Lower leg skin (tissue), 4 donors: ENCODE results near the gene SMIM13. TPM values are rescaled to one million over a fixed set of nuclear protein-coding genes. Genes with fewer than 3 reads are reported as not detected.

ENCODE experiments used
- DNase-seq, 2 donors: peaks; one replicate each; pipeline ENCODE4 v3.0.0-alpha.2; 2019; ENCODE audit warnings: low spot score in 2 of 2
- H3K4me3 ChIP-seq: fragments of 200-600 bp; sonication (generic); 2 replicates; pipeline ENCODE4 v1.5.1; 2017; ENCODE audit warnings: mild to moderate bottlenecking, low read depth; ENCODE audit not compliant: poor library complexity, severe bottlenecking
- POLR2A ChIP-seq, 2 donors: fragments of 450-650 bp; IDR thresholded peaks; one replicate each; pipeline ENCODE4 v1.6.1; 2016 to 2017; ENCODE audit warnings: antibody characterized with exemption in 2 of 2, mild to moderate bottlenecking in 1 of 2, moderate library complexity in 1 of 2
- WGBS, 2 donors: methylation state at CpG; one replicate each; pipeline ENCODE4 v1.1.5; 2018; 5-methylcytosine and 5-hydroxymethylcytosine counted together
- intact Hi-C: fragments of 100-400 bp; cut with DNase I; formaldehyde crosslinking; loops from one replicate; pipeline ENCODE4 v1.15.0; 2023; ENCODE audit warnings: low total_unique reads
- total RNA-seq, 4 donors: library from RNA; depleted of rRNA; stranded (reverse); fragments of >200 nt; gene quantifications; one replicate each; pipeline ENCODE4 v1.1.0, GENCODE V29; 2016
- TF ChIP-seq, protein P1 (sequence below), 3 donors: fragments of 450-650 bp; IDR thresholded peaks; one replicate each; pipeline ENCODE4 v1.5.1; 2016; ENCODE audit warnings: antibody characterized with exemption in 3 of 3, mild to moderate bottlenecking in 3 of 3, moderate library complexity in 2 of 3

The SMIM13 gene
- total RNA-seq, 4 donors from 2014 or later, result 7.6 to 13.9 (median 10.2) TPM

DNA sequence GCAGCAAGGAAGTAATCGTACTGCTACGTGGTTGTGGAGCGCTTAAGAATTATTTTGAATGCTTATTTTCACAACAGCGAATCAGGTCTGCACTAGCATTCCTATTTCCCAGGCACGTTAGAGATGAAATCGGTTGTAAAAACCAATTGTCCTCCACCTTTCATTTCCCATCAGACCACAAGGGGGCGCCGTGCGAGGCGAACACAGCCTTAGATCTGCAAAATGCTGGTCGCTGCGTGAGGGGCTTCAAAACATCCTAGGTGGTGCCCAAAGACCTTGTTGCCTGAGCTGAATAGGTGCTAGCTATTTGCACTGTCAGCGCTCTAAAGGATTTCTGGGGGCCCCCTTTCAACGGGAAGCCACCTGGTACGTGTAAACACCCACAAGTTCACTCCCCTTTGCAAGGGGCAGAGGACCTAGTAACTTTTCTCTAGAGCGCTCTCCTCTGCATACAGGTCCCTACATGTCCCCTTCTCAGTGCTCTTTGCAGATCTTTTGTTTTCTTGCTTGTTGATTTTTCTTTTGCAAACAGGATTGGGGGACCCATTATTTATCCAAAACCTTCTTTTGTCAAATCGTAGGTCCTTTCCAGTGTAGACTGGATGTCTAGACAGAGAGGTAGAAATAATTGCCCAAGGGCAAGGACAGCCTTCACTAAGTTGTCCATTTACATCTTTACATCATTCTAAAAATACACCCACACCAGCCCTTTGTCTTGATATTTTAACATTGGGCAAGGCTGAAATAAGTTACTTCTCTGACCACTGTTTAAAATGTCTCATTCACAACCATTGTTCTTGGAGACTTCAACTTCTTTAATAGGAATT, 79.1 kb downstream of the SMIM13 start:
- DNase-seq, result peak; percentile 34 to 91
- WGBS, 2 donors, result 30% methylated on average over 17 of the region's 17 CpGs
- TF ChIP-seq POLR2A (IDR thresholded peaks at IDR 0.05), result no peak
- TF ChIP-seq, protein P1, sequence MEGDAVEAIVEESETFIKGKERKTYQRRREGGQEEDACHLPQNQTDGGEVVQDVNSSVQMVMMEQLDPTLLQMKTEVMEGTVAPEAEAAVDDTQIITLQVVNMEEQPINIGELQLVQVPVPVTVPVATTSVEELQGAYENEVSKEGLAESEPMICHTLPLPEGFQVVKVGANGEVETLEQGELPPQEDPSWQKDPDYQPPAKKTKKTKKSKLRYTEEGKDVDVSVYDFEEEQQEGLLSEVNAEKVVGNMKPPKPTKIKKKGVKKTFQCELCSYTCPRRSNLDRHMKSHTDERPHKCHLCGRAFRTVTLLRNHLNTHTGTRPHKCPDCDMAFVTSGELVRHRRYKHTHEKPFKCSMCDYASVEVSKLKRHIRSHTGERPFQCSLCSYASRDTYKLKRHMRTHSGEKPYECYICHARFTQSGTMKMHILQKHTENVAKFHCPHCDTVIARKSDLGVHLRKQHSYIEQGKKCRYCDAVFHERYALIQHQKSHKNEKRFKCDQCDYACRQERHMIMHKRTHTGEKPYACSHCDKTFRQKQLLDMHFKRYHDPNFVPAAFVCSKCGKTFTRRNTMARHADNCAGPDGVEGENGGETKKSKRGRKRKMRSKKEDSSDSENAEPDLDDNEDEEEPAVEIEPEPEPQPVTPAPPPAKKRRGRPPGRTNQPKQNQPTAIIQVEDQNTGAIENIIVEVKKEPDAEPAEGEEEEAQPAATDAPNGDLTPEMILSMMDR (IDR thresholded peaks at IDR 0.05), result peak in 1 of 3 donors; percentile 36
- intact Hi-C loops, result no loop called here
- H3K4me3 ChIP-seq, result no peak overlapping the region

DNA sequence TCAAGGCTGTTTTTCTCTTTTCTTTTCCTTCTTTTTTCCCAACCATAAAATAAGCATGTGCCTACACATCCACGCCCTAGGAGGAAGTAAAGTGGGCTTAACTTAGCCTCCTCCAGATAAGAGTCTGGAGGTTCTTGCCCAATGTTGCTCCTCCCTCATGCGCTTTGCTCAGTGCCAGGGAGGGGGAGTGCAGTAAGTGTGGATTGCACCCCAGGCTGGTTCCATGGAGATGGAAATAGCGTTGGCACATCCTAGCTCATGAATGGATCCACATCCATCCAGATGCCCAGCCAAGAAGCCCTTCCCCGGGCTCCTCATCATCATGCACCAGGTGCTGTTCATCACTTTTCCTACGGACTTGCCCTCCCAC, 80.6 kb downstream of the SMIM13 start:
- DNase-seq, result no peak
- WGBS, 2 donors, result 92% methylated on average over 5 of the region's 5 CpGs
- intact Hi-C loops, result no loop called here
- H3K4me3 ChIP-seq, result no peak overlapping the region
- TF ChIP-seq, protein P1 (IDR thresholded peaks at IDR 0.05), result no peak
- no peak for TF ChIP-seq POLR2A (IDR thresholded peaks at IDR 0.05)

DNA sequence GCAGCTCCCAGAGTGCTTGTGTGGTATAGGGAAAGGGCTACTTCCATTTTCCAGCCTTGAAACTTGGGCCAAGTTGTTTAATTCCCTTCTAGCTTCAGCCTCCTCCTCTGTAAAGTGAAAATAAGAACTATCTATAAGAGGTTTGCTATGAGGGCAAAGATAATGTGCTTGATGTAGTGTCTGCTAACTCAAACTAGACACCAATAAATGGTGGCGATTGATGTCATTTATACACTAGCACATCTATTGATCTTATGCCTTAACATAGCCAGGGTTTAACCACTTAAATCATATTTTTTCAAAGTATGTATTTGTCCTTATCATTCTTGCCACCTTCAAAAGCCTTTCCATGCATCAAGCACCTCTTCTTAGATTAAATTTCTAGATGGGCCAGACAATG, 83.6 kb downstream of the SMIM13 start:
- H3K4me3 ChIP-seq, result no peak overlapping the region
- no peak for TF ChIP-seq POLR2A (IDR thresholded peaks at IDR 0.05)
- TF ChIP-seq, protein P1 (IDR thresholded peaks at IDR 0.05), result no peak
- intact Hi-C loops, result no loop called here
- DNase-seq, result no peak
- WGBS, 2 donors, result 96% methylated on average over 1 of the region's 1 CpG

DNA sequence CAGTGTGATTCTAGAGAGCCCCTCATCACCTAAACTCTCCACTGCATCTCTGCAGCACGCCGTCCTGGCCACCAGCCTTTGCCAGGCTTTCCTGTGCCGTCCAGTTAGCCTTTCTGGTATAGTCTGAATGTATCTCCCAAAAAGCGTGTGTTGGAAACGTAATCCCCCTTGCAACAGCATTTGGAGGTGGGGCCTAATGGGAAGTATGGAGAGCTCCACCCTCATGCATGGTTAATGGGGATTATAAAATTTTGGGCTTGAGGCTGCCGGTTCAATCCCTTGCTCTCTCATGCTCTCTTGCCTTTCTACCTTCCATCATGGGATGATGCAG, 85.4 kb downstream of the SMIM13 start:
- TF ChIP-seq POLR2A (IDR thresholded peaks at IDR 0.05), result no peak
- TF ChIP-seq, protein P1 (IDR thresholded peaks at IDR 0.05), result no peak
- intact Hi-C loops, result no loop called here

DNA sequence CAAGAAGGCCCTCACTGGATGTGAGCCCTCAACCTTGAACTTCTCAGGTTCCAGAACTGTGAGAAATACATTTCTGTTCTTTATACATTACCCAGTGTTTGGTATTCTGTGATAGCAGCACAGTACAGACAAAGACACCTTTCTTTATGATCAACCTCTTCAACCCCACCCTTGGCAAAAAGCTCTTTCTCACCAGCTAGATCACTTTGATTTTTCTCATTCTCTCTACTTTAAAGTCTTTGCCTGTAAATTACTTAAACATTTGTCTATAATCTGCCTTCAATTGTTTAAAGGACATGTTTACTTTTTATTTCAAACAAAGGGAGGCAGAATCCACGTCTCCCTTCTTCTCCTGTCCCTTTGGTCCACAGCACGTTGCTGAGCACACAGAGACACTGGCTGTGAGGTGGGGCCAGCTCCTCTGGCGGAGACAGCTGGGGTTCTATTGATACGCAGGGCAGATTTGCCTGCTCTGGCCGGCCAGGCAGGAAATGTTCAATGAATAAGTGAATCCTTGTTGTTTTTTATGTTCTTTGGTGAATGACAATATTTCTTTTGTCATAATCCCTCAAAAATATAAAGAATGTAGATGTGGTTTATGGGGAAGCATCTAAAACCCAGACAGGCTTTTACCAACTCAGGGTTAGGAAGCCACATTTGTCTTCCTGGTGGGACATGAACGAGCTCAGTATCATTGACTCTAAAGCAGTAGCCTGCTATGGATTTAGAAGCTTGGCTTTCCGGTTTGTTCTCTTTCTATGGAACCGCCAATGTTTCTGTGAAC, 86.0 kb downstream of the SMIM13 start:
- WGBS, 2 donors, result 63 to 66% methylated on average over 8 of the region's 8 CpGs
- no peak for DNase-seq
- TF ChIP-seq, protein P1 (IDR thresholded peaks at IDR 0.05), result no peak
- no peak for TF ChIP-seq POLR2A (IDR thresholded peaks at IDR 0.05)
- intact Hi-C loops, result no loop called here
- no peak overlapping the region for H3K4me3 ChIP-seq

More for the DNA sequence above, 85.4 kb downstream of the SMIM13 start:
- H3K4me3 ChIP-seq, result no peak overlapping the region
- no peak for DNase-seq
- WGBS, 2 donors, result 66 to 98% methylated on average over 6 of the region's 6 CpGs
